A549 (cell line): Measurements from ENCODE around the gene TBX10. TPM values are rescaled to one million over a fixed set of nuclear protein-coding genes. Genes with fewer than 3 reads are reported as not detected.

Source experiments
- ATAC-seq, 2 experiments: fragments of 200-7000 bp in 1 of 2; fragments of >200 bp in 1 of 2; cut with Nextera tagmentation in 1 of 2; cut with Tn5 transposase in 1 of 2; 3 replicates each; pipeline versions ENCODE4 v1.8.0 to v1.9.1; 2018 to 2020; ENCODE audit warnings: mild to moderate bottlenecking in 1 of 2, moderate library complexity in 1 of 2
- CTCF ChIA-PET: fragments of 300-600 bp; sonication (Branson Sonifier 250); formaldehyde crosslinking; extraction: SDS; loops from one replicate; lab custom pipeline; 2021; ENCODE audit warnings: antibody characterized with exemption, inconsistent platforms; lab: Yijun Ruan, JAX
- POLR2A ChIA-PET: fragments of 350-600 bp; formaldehyde crosslinking; extraction: SDS; loops from one replicate; lab custom pipeline; 2021; ENCODE audit warnings: antibody characterized with exemption, inconsistent platforms; lab: Yijun Ruan, JAX
- DNase-seq, 2 experiments: peaks; one replicate each; pipeline versions ENCODE4 v3.0.0 to v3.0.0-alpha.2; 2011 to 2016; ENCODE audit warnings: low read depth in 1 of 2, low spot score in 1 of 2
- FAIRE-seq: peaks from 2 replicates; lab custom pipeline; 2011; peaks lifted over from hg19 to GRCh38; lab: Jason Lieb, UNC
- H3K27ac ChIP-seq, 2 experiments: fragments of >200 bp; sonication (Bioruptor Twin); formaldehyde crosslinking; 3 replicates each; pipeline ENCODE4 v1.5.1; 2016 to 2017
- H3K4me1 ChIP-seq: fragments of >200 bp; sonication (Bioruptor Twin); formaldehyde crosslinking; 3 replicates; pipeline ENCODE4 v1.6.1; 2016
- H3K4me2 ChIP-seq: fragments of >200 bp; sonication (Bioruptor Twin); formaldehyde crosslinking; 3 replicates; pipeline ENCODE4 v1.6.1; 2016
- H3K4me3 ChIP-seq: fragments of >200 bp; sonication (Bioruptor Twin); formaldehyde crosslinking; 3 replicates; pipeline ENCODE4 v1.5.1; 2016
- H3K9me3 ChIP-seq: fragments of >200 bp; sonication (Bioruptor Twin); formaldehyde crosslinking; 3 replicates; pipeline ENCODE4 v1.6.1; 2016
- ATOH8 ChIP-seq: fragments of 250-450 bp; sonication (Bioruptor Pico); IDR thresholded peaks from 2 replicates; pipeline ENCODE4 v1.5.0; 2020; ENCODE audit warnings: low read depth, mild to moderate bottlenecking, moderate library complexity
- CBX2 ChIP-seq: fragments of 200-600 bp; sonication (generic); IDR thresholded peaks from 2 replicates; pipeline ENCODE4 v1.6.1; 2016; ENCODE audit warnings: low read depth, mild to moderate bottlenecking, borderline replicate concordance
- CBX8 ChIP-seq: fragments of 200-600 bp; sonication (generic); IDR thresholded peaks from 2 replicates; pipeline ENCODE4 v1.6.1; 2016
- CEBPB ChIP-seq, 2 experiments: fragments of >200 bp in 1 of 2; sonication (Bioruptor Twin) in 1 of 2; formaldehyde crosslinking in 1 of 2; IDR thresholded peaks; 2 replicates each; pipeline ENCODE4 v1.6.1; 2012 to 2016
- CHD2 ChIP-seq: fragments of 150-350 bp; IDR thresholded peaks from 2 replicates; pipeline ENCODE4 v1.6.1; 2014; ENCODE audit warnings: low read length; ENCODE audit not compliant: partially characterized antibody
- E2F6 ChIP-seq: IDR thresholded peaks from 2 replicates; pipeline ENCODE4 v1.6.1; 2012; ENCODE audit warnings: low read depth, borderline replicate concordance
- FOXS1 ChIP-seq: fragments of 250-450 bp; sonication (Bioruptor Pico); IDR thresholded peaks from 2 replicates; pipeline ENCODE4 v1.5.0; 2020; ENCODE audit warnings: mild to moderate bottlenecking, moderate library complexity
- HDAC2 ChIP-seq: fragments of 200-600 bp; sonication (generic); IDR thresholded peaks from 2 replicates; pipeline ENCODE4 v1.6.1; 2016
- HEYL ChIP-seq: fragments of 250-450 bp; sonication (Bioruptor Pico); IDR thresholded peaks from 2 replicates; pipeline ENCODE4 v1.8.0; 2021; ENCODE audit warnings: mild to moderate bottlenecking, moderate library complexity
- HOXA7 ChIP-seq: fragments of 250-450 bp; sonication (Bioruptor Pico); IDR thresholded peaks from 2 replicates; pipeline ENCODE4 v1.5.0; 2020; ENCODE audit warnings: mild to moderate bottlenecking, moderate library complexity
- HOXB13 ChIP-seq: fragments of 250-450 bp; sonication (Bioruptor Pico); IDR thresholded peaks from 2 replicates; pipeline ENCODE4 v1.5.0; 2020; ENCODE audit warnings: low read depth, mild to moderate bottlenecking, moderate library complexity
- JUN ChIP-seq, 2 experiments: fragments of >200 bp; sonication (Bioruptor Twin); formaldehyde crosslinking; IDR thresholded peaks; 2 replicates in 1 of 2; 3 replicates in 1 of 2; pipeline ENCODE4 v1.6.1; 2016 to 2017
- JUNB ChIP-seq: fragments of >200 bp; sonication (Bioruptor Twin); formaldehyde crosslinking; IDR thresholded peaks from 2 replicates; pipeline ENCODE4 v1.6.1; 2016
- MAX ChIP-seq: IDR thresholded peaks from 2 replicates; pipeline ENCODE4 v1.6.1; 2012
- MYC ChIP-seq: IDR thresholded peaks from 2 replicates; pipeline ENCODE4 v1.6.1; 2012; ENCODE audit warnings: mild to moderate bottlenecking, inconsistent platforms, low read length, improper control_type of control experiment, borderline replicate concordance
- PHF8 ChIP-seq: fragments of 200-600 bp; sonication (generic); IDR thresholded peaks from 2 replicates; pipeline ENCODE4 v1.6.1; 2016; ENCODE audit warnings: low read depth, mild to moderate bottlenecking, antibody characterized with exemption, moderate library complexity, borderline replicate concordance
- POLR2A ChIP-seq: IDR thresholded peaks from 2 replicates; pipeline ENCODE4 v1.6.1; 2012; ENCODE audit warnings: mild to moderate bottlenecking, low read length
- POLR2AphosphoS2 ChIP-seq: conservative IDR thresholded peaks from 2 replicates; pipeline ENCODE4 v1.6.1; 2012; ENCODE audit warnings: low read length, improper control_type of control experiment, inconsistent platforms
- RCOR1 ChIP-seq: fragments of 150-350 bp; IDR thresholded peaks from 2 replicates; pipeline ENCODE4 v1.6.1; 2014; ENCODE audit warnings: antibody characterized with exemption, low read length, low read depth
- SMC3 ChIP-seq: fragments of >200 bp; sonication (Bioruptor Twin); formaldehyde crosslinking; IDR thresholded peaks from 3 replicates; pipeline ENCODE4 v1.6.1; 2018; ENCODE audit warnings: inconsistent platforms
- SREBF2 ChIP-seq: fragments of 450-650 bp; IDR thresholded peaks from 2 replicates; pipeline ENCODE4 v1.6.1; 2014; ENCODE audit warnings: mild to moderate bottlenecking, moderate library complexity
- TP53 ChIP-seq: fragments of 250-450 bp; sonication (Bioruptor Pico); IDR thresholded peaks from 2 replicates; pipeline ENCODE4 v1.5.0; 2021; ENCODE audit warnings: mild to moderate bottlenecking, moderate library complexity
- ZFP36 ChIP-seq: fragments of 450-650 bp; IDR thresholded peaks from 2 replicates; pipeline ENCODE4 v1.6.1; 2014; ENCODE audit warnings: borderline replicate concordance; ENCODE audit not compliant: partially characterized antibody
- ZNF302 ChIP-seq: fragments of 250-450 bp; sonication (Bioruptor Pico); IDR thresholded peaks from 2 replicates; pipeline ENCODE4 v1.9.0; 2021; ENCODE audit warnings: inconsistent platforms, mild to moderate bottlenecking, moderate library complexity
- WGBS: methylation state at CpG from one replicate; pipeline ENCODE4 v1.1.6; 2017; ENCODE audit errors: missing lambda C conversion rate; 5-methylcytosine and 5-hydroxymethylcytosine counted together
- polyA plus RNA-seq, 4 experiments: library from polyadenylated mRNA; depleted of rRNA in 3 of 4; stranded (reverse); fragments of >200 nt; fragmentation: RNase III in 1 of 4; extraction: RNeasy Plus Mini Kit Qiagen cat#74134 plus additional on column Dnase treatment in 1 of 4; gene quantifications; 2 replicates in 3 of 4; 3 replicates in 1 of 4; pipeline ENCODE4 v1.2.3, GENCODE V29; 2011 to 2017

The TBX10 gene
- polyA plus RNA-seq, 2 of the 4 experiments (the other 2 are of a cell fraction), result not detected

GRCh38 chr11:67673358-67673757 lies 33.8 kb upstream of the TBX10 start:
- WGBS, result 48% methylated on average over 7 of the region's 7 CpGs
- ChIA-PET CTCF (interaction anchor here (1.1 to 5.9 kb wide), 8 partner anchors 11 to 46 kb away, joined by 3 to 41 read pairs (median 4); partner anchors contain the start of gene NUDT8), POLR2A (no interaction called here)

GRCh38 chr11:67671211-67671520 lies 31.6 kb upstream of the TBX10 start:
- WGBS, result 65% methylated on average over 8 of the region's 8 CpGs
- CTCF ChIA-PET, result interaction anchor here (0.6 to 5.9 kb wide), 7 partner anchors 13 to 98 kb away, joined by 3 to 41 read pairs (median 3); partner anchors contain the start of gene TBX10
- TF ChIP-seq E2F6 (no peak), HOXB13 (no peak), CEBPB (IDR thresholded peaks at IDR 0.05) (no peak), CHD2 (no peak), CBX8 (no peak), POLR2AphosphoS2 (no peak), MAX (no peak)
- Histone ChIP-seq H3K9me3 (peaks cover 7% of the 10 kb centered on the region), H3K4me1 (no peaks in the 10 kb centered on the region), H3K4me2 (no peak overlapping the region), H3K27ac (no peak overlapping the region), H3K4me3 (no peak overlapping the region)
- ATAC-seq, result no peak
- POLR2A ChIA-PET, result no interaction called here
- no peak for FAIRE-seq
- DNase-seq, result no peak

More at GRCh38 chr11:67673358-67673757, 33.8 kb upstream of the TBX10 start:
- no peak overlapping the region for H3K27ac ChIP-seq
- no peak overlapping the region for H3K4me2 ChIP-seq
- H3K9me3 ChIP-seq, result peaks cover 10% of the 10 kb centered on the region
- no peak for FAIRE-seq
- no peaks in the 10 kb centered on the region for H3K4me1 ChIP-seq
- no peak; a peak in 1 of 6 replicates for ATAC-seq
- H3K4me3 ChIP-seq, result no peak overlapping the region
- no peak for DNase-seq
- TF ChIP-seq CBX2 (no peak), PHF8 (no peak), E2F6 (no peak), ZNF302 (CRISPR knock-in tag) (no peak), ZFP36 (no peak), SMC3 (no peak), HOXA7 (CRISPR knock-in tag) (no peak), HOXB13 (no peak), HDAC2 (no peak), MYC (no peak), HEYL (CRISPR knock-in tag) (no peak), POLR2AphosphoS2 (no peak), TP53 (no peak), SREBF2 (no peak), JUNB (no peak), JUN (IDR thresholded peaks at IDR 0.05) (no peak), RCOR1 (no peak), ATOH8 (no peak), FOXS1 (CRISPR knock-in tag) (no peak), POLR2A (no peak)
